ENCODE data around the gene PPM1L. TPM values are rescaled to one million over a fixed set of nuclear protein-coding genes. Genes with fewer than 3 reads are reported as not detected.

PPM1L gene
- total and polyA plus RNA-seq, 10 of the 15 experiments (the other 5 are each of a cell fraction or from before 2014, with no cell fraction given): under 0.01 to 0.33 (median 0.06) TPM; not detected in 1

GRCh38 chr3:160919942-160920341 is 163.9 kb downstream of the PPM1L start:
- H3K27ac ChIP-seq (ENCODE audit: control insufficient read depth, insufficient read depth): no peak overlapping the region
- no peak for TF ChIP-seq ELK1 (IDR thresholded peaks at IDR 0.05; ENCODE audit: low read depth, low read length)
- TF ChIP-seq GATAD2B (conservative IDR thresholded peaks at IDR 0.05; ENCODE audit: low read depth): no peak
- TF ChIP-seq NFXL1 (IDR thresholded peaks at IDR 0.05; ENCODE audit: borderline replicate concordance): no peak
- no peak for TF ChIP-seq MYC (IDR thresholded peaks at IDR 0.05; ENCODE audit: insufficient read depth, insufficient read length, insufficient replicate concordance, low read length, severe bottlenecking)
- TF ChIP-seq RELB (IDR thresholded peaks at IDR 0.05; ENCODE audit: low read depth): no peak
- TF ChIP-seq PRDM15 (CRISPR knock-in tag; IDR thresholded peaks at IDR 0.05): no peak
- no peak for TF ChIP-seq ZNF384 (IDR thresholded peaks at IDR 0.05; ENCODE audit: borderline replicate concordance, low read depth, low read length)
- no peak for TF ChIP-seq CBX5 (IDR thresholded peaks at IDR 0.05; ENCODE audit: low read depth)
- no peak for TF ChIP-seq NR2C1 (IDR thresholded peaks at IDR 0.05)
- TF ChIP-seq NFYB (IDR thresholded peaks at IDR 0.05; ENCODE audit: insufficient read depth, low read depth, low read length): no peak
- no peak for TF ChIP-seq NFIC (IDR thresholded peaks at IDR 0.05; ENCODE audit: low read depth, low read length)
- no peak for TF ChIP-seq PAX8 (IDR thresholded peaks at IDR 0.05)
- TF ChIP-seq KAT2A (conservative IDR thresholded peaks at IDR 0.05; ENCODE audit: control insufficient read depth, low read depth, low read length): no peak
- no peak for TF ChIP-seq KDM1A (IDR thresholded peaks at IDR 0.05; ENCODE audit: borderline replicate concordance)
- no peak for TF ChIP-seq CHD4 (IDR thresholded peaks at IDR 0.05)
- intact Hi-C loops (cut with micrococcal nuclease; ENCODE audit: unreplicated experiment): no loop called here
- no peaks in the 10 kb centered on the region for H4K20me1 ChIP-seq (ENCODE audit: control insufficient read depth, insufficient read depth)
- DNase-seq (ENCODE audit: low read depth, low spot score): no peak
- no peak for ATAC-seq
- no peaks in the 10 kb centered on the region; a peak in 1 of 4 replicates for H3K27me3 ChIP-seq (replicated peaks in 1 of 2; ENCODE audit: control insufficient read depth in 2 of 2, insufficient read depth in 2 of 2, low read length in 1 of 2)
- CTCF ChIA-PET: interaction anchor here (0.7 to 1.9 kb wide), 6 partner anchors 9 to 501 kb away, joined by 3 to 7 read pairs (median 4); no protein-coding TSS in a partner anchor
- POLR2A ChIA-PET: no interaction called here
- no peak overlapping the region for H3K9ac ChIP-seq (ENCODE audit: control insufficient read depth, insufficient read depth, low read length)
- in situ Hi-C loops (cut with MboI): no loop called here
- H3K4me3 ChIP-seq: no peak overlapping the region
- SMC1A ChIA-PET (ENCODE audit: uncharacterized antibody, unreplicated experiment): interaction anchor here (1.0 to 1.6 kb wide), 3 partner anchors 258 to 501 kb away, joined by 3 to 4 read pairs (median 3); no protein-coding TSS in a partner anchor
- BruUV-seq (replicated peaks): no TSS peak
- no peaks in the 10 kb centered on the region for H3K36me3 ChIP-seq (ENCODE audit: control insufficient read depth in 2 of 2, insufficient read depth in 2 of 2, low read length in 1 of 2)
- RAD21 ChIA-PET (ENCODE audit: unreplicated experiment): no interaction called here
- FAIRE-seq: no peak
- no peaks in the 10 kb centered on the region for H3K9me3 ChIP-seq (replicated peaks; ENCODE audit: control insufficient read depth, insufficient read depth, low read length)
- no peak overlapping the region for H2AFZ ChIP-seq (ENCODE audit: control insufficient read depth, low read depth, low read length)
- H3K4me2 ChIP-seq (ENCODE audit: control insufficient read depth, insufficient read depth): no peak overlapping the region
- H3K4me1 ChIP-seq (ENCODE audit: control insufficient read depth, insufficient read depth, low read length): no peaks in the 10 kb centered on the region
- H3K79me2 ChIP-seq (ENCODE audit: control insufficient read depth, insufficient read depth, low read length): no peaks in the 10 kb centered on the region
- WGBS (ENCODE audit: insufficient coverage, insufficient replicate concordance, low lambda C conversion rate, missing lambda C conversion rate): 0% methylated on average over 2 of the region's 2 CpGs

Measured in GM12878 (cell line).